GM21447 (cell line): ENCODE data around the gene ENTR1.

Experiments
- ATAC-seq: cut with Tn5 transposase; IDR thresholded peaks from one replicate; pipeline ENCODE4 v1.9.1; 2021; ENCODE audit not compliant: unreplicated experiment

ENTR1 gene, protein sequence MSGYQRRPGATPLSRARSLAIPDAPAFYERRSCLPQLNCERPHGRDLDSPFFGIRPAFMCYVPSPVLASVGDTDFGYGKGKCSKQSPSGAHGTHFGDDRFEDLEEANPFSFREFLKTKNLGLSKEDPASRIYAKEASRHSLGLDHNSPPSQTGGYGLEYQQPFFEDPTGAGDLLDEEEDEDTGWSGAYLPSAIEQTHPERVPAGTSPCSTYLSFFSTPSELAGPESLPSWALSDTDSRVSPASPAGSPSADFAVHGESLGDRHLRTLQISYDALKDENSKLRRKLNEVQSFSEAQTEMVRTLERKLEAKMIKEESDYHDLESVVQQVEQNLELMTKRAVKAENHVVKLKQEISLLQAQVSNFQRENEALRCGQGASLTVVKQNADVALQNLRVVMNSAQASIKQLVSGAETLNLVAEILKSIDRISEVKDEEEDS

DNA sequence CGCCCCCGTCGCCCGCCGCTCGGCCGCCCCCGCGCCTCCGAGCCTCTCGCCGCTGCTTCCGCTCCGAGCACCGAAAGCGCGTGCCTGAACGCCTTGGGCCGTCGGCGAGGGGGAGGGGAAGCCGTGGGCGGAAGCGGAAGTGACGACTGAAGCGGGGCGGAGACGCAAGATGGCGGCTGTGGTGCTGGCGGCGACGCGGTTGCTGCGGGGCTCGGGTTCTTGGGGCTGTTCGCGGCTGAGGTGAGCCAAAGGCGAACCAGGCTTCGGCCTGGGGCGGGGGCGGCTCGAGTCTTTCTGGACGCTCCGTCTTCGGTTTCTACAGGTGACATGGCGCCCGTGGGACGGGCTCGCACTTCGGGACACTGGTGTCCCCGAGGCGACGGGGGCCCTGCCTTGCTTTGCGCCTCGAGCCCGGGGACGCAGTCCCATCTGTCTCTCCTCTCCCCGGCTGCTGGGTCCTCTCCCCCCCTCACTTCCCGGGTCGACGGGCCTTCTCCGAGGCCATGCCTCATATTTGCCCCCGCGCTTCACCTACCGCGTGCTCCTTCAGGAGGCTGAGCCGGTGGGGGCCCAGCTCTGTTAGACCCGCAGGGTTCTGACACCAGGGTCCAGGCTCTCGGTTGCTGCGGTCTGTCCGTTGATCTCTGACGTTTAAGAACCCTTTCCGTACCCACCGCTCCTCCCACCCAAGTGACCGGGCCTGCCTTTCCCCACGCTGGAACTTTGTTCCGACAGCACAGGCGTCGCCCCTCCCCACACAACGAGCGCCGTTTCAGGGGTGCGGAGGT lies at the start of gene ENTR1, which contains the start of gene PMPCA:
ENTR1 (minus strand) TSS at position 115 of the 788 bp plus-strand sequence. CDS start 217 bp downstream, outside the sequence.
PMPCA (plus strand) TSS at position 159 of the 788 bp plus-strand sequence; CDS start at position 170, 11 bp downstream.
- peak; percentile 77 for ATAC-seq

DNA sequence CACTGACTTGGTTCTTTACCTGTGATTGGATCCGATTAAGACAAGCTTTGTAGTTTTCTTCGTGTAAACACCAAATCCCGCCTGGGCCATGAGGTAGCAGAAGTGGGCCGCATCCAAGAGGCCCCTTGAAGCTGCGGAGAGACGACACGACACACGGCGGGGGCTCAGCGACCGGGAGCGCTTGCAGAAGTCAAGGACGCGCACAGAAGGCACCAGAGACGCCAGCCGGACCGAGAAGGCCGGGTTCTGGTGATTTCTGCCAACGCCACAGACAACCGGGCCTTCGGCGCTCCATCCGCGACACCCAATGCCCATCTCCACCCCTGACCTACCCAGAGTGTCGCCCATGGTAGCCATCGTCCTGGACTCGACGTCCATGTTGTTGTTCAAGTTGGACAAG lies 49.0 kb upstream of the ENTR1 start:
- ATAC-seq = no peak

DNA sequence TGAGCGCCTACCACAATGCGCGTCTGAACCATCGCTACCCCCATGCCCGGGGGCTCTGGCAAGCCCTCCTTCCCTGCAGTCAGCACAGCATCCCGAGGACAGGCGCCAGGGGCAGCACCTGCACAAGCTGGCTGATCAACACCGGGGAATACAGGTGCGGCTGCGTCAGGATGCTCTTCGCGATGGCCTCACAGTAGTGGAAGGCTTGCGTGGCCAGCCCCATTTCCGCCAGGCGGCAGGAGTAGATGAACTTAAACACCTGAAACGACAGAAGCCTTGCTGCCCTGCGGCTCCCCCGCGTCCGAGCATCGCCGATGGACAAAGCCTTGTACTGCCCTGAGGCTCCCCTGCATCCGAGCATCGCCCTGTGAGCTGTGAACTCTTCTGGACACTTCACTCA lies 46.9 kb upstream of the ENTR1 start:
- ATAC-seq = no peak

DNA sequence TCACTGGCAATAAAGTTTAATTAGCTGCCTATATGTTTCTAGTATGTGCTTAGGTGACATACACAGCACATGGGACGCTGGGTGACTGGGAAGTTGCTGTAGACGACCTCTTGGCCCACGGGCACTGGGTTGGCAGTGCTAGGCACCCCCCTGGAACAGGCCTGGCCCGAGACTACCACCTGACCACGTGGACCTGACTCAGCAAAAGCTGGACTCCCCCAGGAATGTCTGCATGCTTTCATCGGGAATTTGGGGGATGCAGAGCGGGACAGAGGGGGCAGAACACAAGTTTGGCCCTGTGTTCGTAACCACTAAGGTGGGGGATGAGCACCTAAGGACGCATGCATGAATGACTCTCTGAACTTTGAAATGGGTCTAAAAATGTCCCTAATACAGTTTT lies 45.8 kb upstream of the ENTR1 start:
- no peak for ATAC-seq

DNA sequence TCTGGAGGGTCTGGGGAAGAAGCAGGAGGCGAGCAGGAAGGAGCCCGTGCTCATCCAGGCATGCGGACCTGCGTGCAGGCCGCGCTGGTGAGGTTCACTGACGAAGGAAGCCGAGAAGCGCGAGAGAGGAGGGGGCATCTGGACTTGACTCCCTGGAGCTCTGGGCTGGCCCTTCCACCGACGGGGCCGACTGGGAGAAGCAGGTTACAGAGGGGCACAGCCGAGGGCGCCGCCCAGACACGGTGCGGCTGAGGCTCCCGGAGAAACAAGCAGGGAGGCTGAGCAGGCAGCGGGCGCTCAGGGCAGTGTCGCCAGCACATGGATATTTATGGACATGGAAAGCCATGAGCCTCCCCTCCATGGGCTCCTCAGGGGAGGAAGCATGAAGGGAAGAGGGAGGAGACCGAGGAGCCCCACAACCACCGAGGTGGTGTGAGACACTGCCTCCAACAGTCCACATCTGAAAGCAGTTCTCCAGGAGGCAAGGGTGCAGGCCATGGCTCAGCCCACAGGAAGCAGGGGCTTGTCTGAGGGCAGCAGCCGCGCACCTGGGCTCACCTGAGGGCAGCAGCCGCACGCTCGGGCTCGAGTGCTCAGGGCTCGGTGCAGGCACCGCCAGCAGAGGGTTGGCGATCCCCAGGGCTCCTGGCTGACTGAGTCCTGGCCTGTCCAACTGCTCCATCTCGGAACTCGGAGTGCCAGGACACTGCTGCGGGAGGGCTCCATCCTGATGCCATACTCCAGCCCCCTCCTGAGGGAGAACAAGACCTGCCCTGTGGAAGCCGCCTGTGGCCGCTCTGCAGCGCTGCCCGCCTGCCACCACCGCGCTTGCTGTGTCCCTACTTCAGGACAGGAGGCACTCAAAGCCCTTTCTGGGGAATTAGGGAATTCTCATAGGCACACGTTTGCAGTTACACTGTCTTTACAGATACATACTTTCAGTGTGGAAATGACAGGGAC lies 44.9 kb upstream of the ENTR1 start:
- no peak for ATAC-seq

DNA sequence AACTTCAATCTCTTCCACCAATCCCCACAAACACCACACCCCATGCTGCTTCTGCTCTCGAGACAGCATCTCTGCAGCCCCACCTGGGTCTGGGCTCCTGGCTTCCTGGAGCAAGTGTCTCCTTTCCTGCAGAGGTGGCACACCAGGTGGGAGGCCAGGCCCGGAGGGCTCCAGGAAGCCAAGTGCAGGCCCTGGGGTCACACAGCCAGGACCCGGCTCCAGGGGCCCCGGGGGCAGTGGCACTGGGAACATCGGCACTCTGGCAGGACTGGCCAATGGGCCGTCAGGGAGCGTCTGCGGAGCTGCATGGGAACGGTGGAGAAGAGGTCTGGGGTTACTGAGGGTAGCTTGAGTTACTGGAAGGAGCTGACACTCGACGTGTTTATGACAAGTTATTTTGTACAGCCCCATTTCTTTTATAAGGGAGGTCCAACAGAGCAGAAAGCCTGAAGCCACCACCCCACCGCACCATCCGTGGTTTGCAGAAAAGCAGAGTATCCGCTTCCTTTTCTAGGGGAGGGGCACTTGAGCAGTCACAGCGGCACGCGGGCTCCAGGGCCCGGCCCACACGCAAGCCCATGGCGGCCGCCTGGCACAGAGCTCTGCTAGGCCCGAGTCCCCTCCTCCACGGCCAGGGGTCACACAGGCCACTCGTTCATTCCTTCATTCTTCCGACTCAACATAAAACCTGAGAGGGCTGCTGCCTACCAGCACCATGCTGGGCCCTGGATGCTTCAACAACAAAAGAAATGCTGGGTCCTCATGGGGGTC lies 43.8 kb upstream of the ENTR1 start:
- ATAC-seq = no peak

DNA sequence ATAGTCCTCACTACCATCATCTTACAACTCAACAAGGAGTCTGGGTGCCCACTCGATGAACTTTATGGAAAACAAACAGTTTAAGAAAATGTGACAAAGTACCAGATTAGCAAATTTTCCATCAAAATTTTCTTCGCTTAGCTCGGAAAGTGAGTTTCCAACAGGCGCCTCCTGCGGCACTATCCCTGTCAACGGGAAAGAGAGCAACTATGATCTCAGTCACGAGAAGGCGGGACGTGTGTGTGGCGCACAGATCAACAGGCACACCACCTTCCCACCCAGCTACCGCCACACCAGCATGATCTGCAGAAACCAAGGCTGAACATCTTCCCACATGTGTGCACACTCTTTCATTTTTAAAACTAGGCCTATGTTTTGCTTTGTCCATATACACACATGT lies 42.9 kb upstream of the ENTR1 start:
- no peak for ATAC-seq

DNA sequence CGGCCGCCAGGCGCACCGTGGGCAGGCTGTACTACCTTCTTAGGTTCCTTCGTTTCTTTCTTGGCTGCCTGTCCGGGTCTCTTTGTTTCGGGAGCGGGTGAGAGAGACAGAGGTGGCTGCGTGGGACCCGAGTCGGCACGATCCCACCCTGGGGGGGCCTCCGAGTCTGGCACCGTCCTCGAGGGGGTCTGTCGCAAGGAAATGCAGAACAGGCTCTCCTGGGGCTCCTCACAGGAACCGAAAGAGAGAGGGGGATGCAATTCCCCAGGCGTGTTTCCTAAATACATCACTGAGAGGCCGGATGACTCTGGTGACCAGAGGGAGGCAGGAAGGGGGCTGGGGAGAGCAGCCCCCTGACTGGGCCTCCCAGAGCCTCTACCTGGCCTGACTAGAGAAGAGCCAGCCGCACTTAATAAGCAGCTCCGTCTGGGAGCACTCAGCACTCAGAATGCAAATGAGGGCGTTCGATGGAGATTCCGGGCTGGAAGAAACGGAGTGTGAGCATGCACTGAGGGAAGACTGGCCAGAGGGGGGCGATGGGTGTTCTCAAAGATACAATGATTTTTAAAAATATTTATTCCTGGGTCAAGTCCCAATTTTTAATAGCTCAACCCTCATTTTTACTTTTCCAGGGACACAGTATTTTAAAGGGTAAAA lies 40.9 kb upstream of the ENTR1 start:
- ATAC-seq = no peak

DNA sequence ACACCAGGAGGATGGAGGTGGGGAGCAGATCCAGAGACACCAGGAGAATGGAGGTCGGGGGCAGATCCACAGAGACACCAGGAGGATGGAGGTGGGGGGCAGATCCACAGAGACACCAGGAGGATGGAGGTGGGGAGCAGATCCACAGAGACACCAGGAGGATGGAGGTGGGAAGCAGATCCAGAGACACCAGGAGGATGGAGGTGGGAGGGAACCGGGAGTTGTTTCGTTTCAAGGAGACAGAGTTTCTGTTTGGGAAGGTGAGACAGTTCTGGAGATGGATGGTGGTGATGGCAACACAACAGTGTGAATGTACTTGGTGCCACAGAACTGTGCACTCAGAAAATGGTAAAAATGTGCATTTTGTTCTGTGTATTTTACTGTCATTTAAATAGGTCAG lies 38.2 kb upstream of the ENTR1 start:
- ATAC-seq = no peak

DNA sequence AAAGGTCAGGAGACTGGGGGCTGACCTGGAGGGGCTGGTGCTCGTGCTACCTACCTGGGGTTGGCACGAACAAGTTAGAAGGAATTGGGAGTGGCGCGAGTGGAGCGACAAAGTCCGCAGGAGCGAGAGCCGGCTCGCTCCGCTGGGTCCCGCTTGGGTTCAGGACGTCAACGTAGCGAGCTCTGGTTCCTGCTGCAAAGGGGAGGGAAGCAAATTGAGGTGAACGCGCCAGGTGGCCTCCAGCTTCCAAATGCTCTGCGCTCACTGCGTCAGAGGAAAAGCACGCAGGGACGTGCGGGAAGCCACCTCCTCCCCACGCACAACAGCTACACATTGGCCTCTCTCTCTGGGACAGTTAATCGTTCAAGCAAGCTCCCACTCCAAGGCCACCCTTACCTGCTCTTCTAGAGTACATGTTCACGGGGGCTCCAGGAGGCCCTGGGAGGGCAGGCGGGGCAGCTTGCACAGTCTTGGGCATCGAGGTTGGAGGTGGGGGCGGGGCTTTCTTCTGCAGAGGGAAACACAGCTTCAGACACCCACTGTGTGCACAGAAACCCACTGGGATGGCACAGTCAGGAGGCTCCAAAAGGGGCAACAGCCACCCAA lies 36.9 kb upstream of the ENTR1 start:
- no peak for ATAC-seq

DNA sequence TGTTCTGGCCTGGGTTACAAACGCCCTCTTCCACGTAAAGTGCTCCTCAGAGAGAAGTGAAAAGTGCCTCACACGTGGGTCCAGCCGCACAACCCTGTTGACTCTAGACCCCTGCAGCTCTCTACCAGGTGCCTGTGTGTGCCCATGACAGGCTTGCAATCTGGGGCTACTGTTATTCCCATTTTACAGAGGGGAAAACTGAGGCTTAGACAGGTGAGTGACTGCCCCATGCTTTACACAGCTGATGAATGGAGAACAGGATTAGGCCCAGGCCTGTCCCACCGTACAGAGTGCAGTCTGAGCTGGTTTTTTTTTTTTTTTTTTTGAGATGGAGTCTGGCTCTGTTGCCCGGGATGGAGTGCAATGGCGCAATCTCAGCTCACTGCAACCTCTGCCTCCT lies 35.4 kb upstream of the ENTR1 start:
- no peak for ATAC-seq

DNA sequence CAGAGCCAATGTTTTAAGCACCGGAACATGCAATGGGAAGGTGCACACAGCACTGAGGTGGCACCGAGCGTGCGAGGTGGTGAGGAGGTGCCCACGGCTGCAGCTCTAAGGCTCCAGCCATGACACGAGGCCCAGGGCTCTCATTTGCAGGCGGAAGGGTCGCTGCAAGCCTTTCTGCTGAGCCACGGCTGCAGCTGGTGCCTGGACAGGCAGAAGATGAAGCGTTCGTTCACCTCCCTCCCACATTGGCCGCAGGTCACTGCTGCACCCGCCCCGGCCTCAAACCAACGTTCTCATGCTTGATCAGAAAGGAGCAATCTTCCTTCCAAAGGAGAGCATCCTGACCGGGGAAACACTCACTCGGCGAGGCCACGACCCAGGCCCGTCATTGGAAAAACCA lies 33.7 kb upstream of the ENTR1 start:
- no peak for ATAC-seq

DNA sequence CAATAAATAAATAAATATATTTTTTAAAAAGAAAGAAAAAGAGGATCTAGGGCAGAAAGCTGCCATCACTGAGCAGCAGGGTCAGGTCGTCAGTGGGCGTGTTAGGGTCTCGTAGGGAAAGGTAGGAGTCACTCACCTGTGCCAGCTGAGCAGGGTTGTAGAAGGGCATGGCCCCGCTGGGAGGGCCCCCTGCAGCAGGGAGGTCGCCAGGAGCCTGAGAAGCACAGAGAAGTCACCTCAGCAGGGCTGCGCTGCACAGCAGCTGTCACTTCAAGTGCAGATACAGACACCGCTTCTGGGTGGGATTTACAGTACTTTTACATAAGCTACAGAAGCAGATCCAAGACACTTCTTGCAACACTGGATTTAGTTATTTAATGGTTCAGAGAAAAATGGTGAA lies 33.3 kb upstream of the ENTR1 start:
- ATAC-seq = no peak

DNA sequence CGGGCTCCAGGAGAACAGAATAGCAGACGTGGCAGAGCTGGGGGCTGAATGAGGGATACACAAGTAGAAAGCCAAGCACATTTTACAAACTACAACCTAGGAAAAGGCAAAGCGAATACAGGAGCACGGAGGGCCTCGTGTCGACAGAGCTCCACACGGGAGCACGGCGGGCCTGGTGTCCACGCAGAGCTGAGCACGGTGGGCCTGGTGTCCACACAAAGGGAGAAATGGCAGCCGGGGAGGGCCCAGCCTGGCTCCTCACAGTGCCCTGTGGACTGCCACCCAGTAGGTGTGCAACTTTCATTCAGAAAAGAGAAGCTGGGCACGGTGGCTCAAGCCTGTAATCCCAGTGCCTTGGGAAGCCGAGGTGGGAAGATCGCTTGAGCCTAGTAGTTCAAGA lies 32.7 kb upstream of the ENTR1 start:
- no peak for ATAC-seq

DNA sequence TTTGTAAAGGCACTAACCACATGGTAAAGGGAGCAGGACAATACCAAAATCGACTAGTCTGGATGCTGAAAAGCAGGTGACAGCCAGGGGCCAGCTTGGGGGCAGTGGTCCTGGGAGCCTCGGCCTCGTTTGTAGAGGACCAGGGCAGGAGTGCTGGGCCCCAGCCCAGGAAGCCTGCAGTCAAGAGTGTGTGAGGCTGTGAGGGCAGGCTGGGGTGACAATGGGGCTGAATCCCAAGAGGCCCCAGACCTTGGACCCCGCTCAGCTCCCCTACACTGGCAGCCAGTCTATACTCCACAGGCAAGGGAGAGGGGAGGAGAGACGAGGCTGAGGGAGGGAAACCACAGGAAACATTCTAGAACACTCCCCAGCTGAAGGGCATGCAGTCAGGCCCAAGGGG lies 31.9 kb upstream of the ENTR1 start:
- ATAC-seq = no peak

DNA sequence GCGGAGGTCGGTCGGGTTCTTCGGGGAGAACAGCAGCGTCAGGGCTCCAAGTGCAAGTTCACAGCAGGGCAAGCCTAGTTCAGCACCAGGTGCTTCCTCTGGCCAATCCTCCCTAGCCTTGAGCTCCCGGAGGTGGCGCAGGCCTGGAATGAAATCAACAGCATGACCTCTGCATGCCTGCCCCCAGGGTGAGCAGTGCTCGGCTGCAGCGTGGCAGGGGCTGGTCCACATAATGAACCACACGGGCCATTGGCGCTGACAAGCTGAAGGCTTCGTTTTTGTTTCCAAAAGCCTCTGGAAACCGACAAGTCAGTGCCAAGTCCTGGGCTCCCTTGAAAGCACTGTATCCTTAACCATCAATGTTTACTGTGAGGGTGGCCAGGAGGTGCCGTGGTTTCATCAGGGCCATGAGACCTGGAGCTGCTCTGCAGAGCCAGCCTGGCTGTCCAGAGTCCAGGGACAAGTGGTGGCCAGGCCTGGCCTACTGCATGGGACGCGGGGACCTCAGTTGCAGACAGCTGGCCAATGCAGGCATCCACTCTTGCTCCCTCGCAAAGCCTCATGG lies 31.3 kb upstream of the ENTR1 start:
- no peak for ATAC-seq

DNA sequence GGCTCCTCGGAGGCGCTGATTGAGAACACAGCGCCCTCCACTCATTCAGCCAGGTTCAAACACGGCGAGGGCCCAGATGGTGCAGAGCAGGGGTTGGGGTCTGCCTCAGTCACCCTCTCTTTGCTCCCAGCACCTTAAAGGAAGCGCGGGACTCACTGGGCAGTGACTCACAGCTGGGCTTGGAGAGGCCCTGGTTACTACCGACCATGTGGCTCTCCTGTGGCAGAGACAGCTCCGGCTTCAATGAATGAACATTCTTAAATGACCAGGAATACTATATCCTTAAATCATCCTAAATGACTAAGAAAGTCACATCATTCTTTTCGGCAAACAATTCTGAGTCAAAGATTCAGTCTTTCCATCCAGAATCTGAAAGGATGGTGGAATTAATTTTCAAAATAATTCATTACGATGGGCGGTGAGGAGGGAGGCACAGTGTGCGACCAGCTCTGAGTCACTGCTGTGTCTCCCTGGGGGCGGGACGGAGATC lies 30.8 kb upstream of the ENTR1 start:
- ATAC-seq = no peak

DNA sequence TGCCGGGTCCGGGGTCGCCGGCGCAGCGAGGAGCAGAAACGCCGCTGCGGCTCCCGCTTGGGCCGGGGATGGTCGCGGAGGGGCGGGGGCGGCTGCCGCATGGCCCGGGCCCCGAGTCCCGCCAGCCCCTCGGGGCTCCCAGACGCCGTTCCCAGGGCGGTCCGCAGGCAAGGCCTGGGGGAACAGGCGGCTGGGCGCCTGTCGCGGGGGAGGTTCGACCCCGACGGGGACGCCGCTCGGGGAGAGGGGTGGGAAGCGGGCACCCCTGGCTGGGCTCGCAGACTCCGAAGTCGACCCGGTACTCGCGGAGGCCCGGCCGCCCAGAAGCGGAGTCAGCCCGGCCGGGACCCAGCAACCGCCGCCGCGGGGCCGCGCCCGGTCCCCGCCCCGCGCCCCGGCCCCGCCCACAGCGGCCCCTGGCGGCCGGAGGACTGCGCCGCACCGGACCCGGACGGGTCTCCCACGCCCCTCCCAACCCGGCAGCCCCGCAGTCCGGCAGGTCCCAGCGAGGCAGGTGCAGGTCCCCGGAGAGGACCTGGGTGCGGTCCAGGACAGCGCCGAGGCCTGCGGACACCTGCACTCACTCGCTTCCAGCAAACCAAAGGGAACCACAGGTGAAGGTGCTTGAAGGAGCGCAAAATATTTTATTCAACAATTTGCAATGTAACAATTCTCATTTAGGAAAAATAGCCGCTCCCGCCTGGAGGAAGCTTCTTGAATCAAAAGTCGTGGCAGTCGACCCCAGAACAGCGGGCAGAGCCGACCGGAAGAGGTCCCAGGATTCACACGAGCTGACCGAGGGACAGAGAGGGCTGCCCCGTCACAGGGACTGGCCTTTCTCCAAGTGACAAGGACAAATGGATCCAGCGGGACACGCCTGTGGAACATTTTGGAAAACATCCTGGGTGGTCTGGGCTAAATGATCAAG lies 29.3 kb upstream of the ENTR1 start, which contains the start of gene INPP5E:
INPP5E (minus strand) TSS at position 365 of the 928 bp plus-strand sequence. CDS start 426 bp downstream, outside the sequence.
- peak; percentile 57 for ATAC-seq
